Epithelial cell of proximal tubule (primary cell): ENCODE data around the gene ADARB2. TPM values are rescaled to one million over a fixed set of nuclear protein-coding genes. Genes with fewer than 3 reads are reported as not detected.

Source experiments
- DNase-seq: peaks from one replicate; pipeline ENCODE4 v3.0.0-alpha.2; 2011; ENCODE audit warnings: low read depth
- H3K4me3 ChIP-seq: 2 replicates; pipeline ENCODE4 v1.5.1; 2011; ENCODE audit warnings: low read depth, mild to moderate bottlenecking, low read length
- CTCF ChIP-seq: conservative IDR thresholded peaks from 2 replicates; pipeline ENCODE4 v1.5.1; 2012; ENCODE audit warnings: low read depth, mild to moderate bottlenecking, low read length
- total RNA-seq: library from RNA; depleted of rRNA; stranded (reverse); fragments of >200 nt; gene quantifications from 2 replicates; pipeline ENCODE4 v1.2.3, GENCODE V29; 2015

The ADARB2 gene
- total RNA-seq, 1 donor from 2014 or later = 0.63 TPM

- no peak for TF ChIP-seq CTCF
- DNase-seq = no peak
- H3K4me3 ChIP-seq = no peak overlapping the region
These were observed 456.6 kb downstream of the ADARB2 start for GRCh38 chr10:1280466-1281404.

- DNase-seq = no peak
- no peak overlapping the region for H3K4me3 ChIP-seq
- no peak for TF ChIP-seq CTCF
These were observed 459.0 kb downstream of the ADARB2 start for GRCh38 chr10:1278306-1278705.

- no peak for TF ChIP-seq CTCF
- DNase-seq = no peak
- H3K4me3 ChIP-seq = no peak overlapping the region
These were observed 462.4 kb downstream of the ADARB2 start for GRCh38 chr10:1274701-1275544.

- H3K4me3 ChIP-seq = no peak overlapping the region
- DNase-seq = no peak
- TF ChIP-seq CTCF = no peak
These were observed 463.1 kb downstream of the ADARB2 start for GRCh38 chr10:1274111-1274661.

- H3K4me3 ChIP-seq = no peak overlapping the region
- no peak for DNase-seq
- no peak for TF ChIP-seq CTCF
These were observed 463.8 kb downstream of the ADARB2 start for GRCh38 chr10:1273372-1274105.

GRCh38 chr10:1272777-1273161 lies 464.6 kb downstream of the ADARB2 start:
- TF ChIP-seq CTCF = no peak
- no peak overlapping the region for H3K4me3 ChIP-seq
- DNase-seq = no peak
